Subcutaneous abdominal adipose tissue (tissue), 5 donors: ENCODE results near the gene TMEM41B.
A peak's percentile ranks its signal among the peaks of the same experiment; 100 is the strongest.

Experiments
- H3K27ac ChIP-seq: one replicate; pipeline ENCODE4 v1.7.0; 2013; ENCODE audit warnings: low read depth, mild to moderate bottlenecking, inconsistent platforms, low read length, moderate library complexity
- H3K27me3 ChIP-seq, 5 donors: one replicate each; pipeline ENCODE4 v1.7.0; 2013; ENCODE audit warnings: low read length in 5 of 5, inconsistent platforms in 1 of 5; ENCODE audit not compliant: control insufficient read depth in 5 of 5, insufficient read depth in 4 of 5
- H3K36me3 ChIP-seq, 5 donors: one replicate each; pipeline ENCODE4 v1.7.0; 2013; ENCODE audit warnings: low read length in 5 of 5; ENCODE audit not compliant: control insufficient read depth in 5 of 5, insufficient read depth in 5 of 5
- H3K4me1 ChIP-seq, 5 donors: one replicate each; pipeline ENCODE4 v1.7.0; 2013; ENCODE audit warnings: low read length in 5 of 5, mild to moderate bottlenecking in 3 of 5, moderate library complexity in 1 of 5; ENCODE audit not compliant: control insufficient read depth in 5 of 5, insufficient read depth in 5 of 5
- H3K4me3 ChIP-seq, 5 donors: one replicate each; pipeline ENCODE4 v1.7.0; 2013; ENCODE audit warnings: low read length in 5 of 5, low read depth in 1 of 5
- H3K9ac ChIP-seq, 5 donors: one replicate each; pipeline ENCODE4 v1.7.0; 2013; ENCODE audit warnings: low read length in 5 of 5, mild to moderate bottlenecking in 4 of 5, moderate library complexity in 3 of 5
- H3K9me3 ChIP-seq, 5 donors: one replicate each; pipeline ENCODE4 v1.7.0; 2013; ENCODE audit warnings: low read length in 5 of 5; ENCODE audit not compliant: control insufficient read depth in 5 of 5
- donor health status: healthy.
- donor health status: healthy.
- donor health status: healthy.
- donor health status: healthy.
- donor health status: healthy.

TMEM41B gene

GRCh38 chr11:9232482-9232881, 81.9 kb downstream of the TMEM41B start:
- no peak overlapping the region for H3K9ac ChIP-seq
- no peak overlapping the region for H3K27ac ChIP-seq

GRCh38 chr11:9231848-9232177, 82.6 kb downstream of the TMEM41B start:
- Histone ChIP-seq H3K36me3 (no peaks in the 10 kb centered on the region), H3K4me3 (peak overlapping the region in 3 of 5 donors; percentile 42 to 53 (median 50)), H3K4me1 (peaks cover 4 to 31% (median 20%) of the 10 kb centered on the region in 5 donors), H3K27ac (peak overlapping the region; percentile 14), H3K9me3 (no peaks in the 10 kb centered on the region), H3K27me3 (no peaks in the 10 kb centered on the region), H3K9ac (peak overlapping the region in 3 of 5 donors; percentile 45 to 59 (median 59))

More at GRCh38 chr11:9232482-9232881, 81.9 kb downstream of the TMEM41B start:
- Histone ChIP-seq H3K36me3 (no peaks in the 10 kb centered on the region), H3K9me3 (no peaks in the 10 kb centered on the region), H3K27me3 (no peaks in the 10 kb centered on the region), H3K4me1 (peaks cover 4 to 31% (median 20%) of the 10 kb centered on the region in 5 donors), H3K4me3 (no peak overlapping the region)
